Liver (tissue), 9 donors: ENCODE data around the gene EFNB3. TPM values are rescaled to one million over a fixed set of nuclear protein-coding genes. Genes with fewer than 3 reads are reported as not detected.
A peak's percentile ranks its signal among the peaks of the same experiment; 100 is the strongest.

Source experiments
- DNase-seq: peaks from one replicate; pipeline ENCODE4 v3.0.0-alpha.2; 2017; ENCODE audit warnings: low spot score
- H3K27ac ChIP-seq, 2 donors: one replicate each; pipeline ENCODE4 v1.7.0; 2013; ENCODE audit warnings: inconsistent platforms in 2 of 2, low read length in 2 of 2, control low read depth in 1 of 2, low read depth in 1 of 2, mild to moderate bottlenecking in 1 of 2
- H3K27me3 ChIP-seq, 4 donors: one replicate each; pipeline versions ENCODE4 v1.6.1 to v1.7.0; 2013; ENCODE audit warnings: low read length in 3 of 4, inconsistent platforms in 1 of 4, mild to moderate bottlenecking in 1 of 4, moderate library complexity in 1 of 4; ENCODE audit not compliant: control insufficient read depth in 4 of 4, insufficient read depth in 4 of 4
- H3K36me3 ChIP-seq, 4 donors: one replicate each; pipeline versions ENCODE4 v1.6.1 to v1.7.0; 2013; ENCODE audit warnings: low read length in 3 of 4, mild to moderate bottlenecking in 3 of 4, low read depth in 1 of 4, moderate library complexity in 1 of 4; ENCODE audit not compliant: control insufficient read depth in 4 of 4, insufficient read depth in 3 of 4
- H3K4me1 ChIP-seq, 4 donors: one replicate each; pipeline versions ENCODE4 v1.6.1 to v1.7.0; 2013; ENCODE audit warnings: low read length in 3 of 4, mild to moderate bottlenecking in 3 of 4, moderate library complexity in 1 of 4; ENCODE audit not compliant: control insufficient read depth in 4 of 4, insufficient read depth in 4 of 4
- H3K4me3 ChIP-seq, 3 donors: one replicate each; pipeline versions ENCODE4 v1.6.1 to v1.7.0; 2013; ENCODE audit warnings: low read length in 3 of 3, control low read depth in 1 of 3, low read depth in 1 of 3, mild to moderate bottlenecking in 1 of 3
- H3K9ac ChIP-seq, 2 donors: one replicate each; pipeline ENCODE4 v1.7.0; 2013; ENCODE audit warnings: low read length in 2 of 2, mild to moderate bottlenecking in 2 of 2, moderate library complexity in 2 of 2, control low read depth in 1 of 2, low read depth in 1 of 2
- H3K9me3 ChIP-seq, 4 donors: one replicate each; pipeline versions ENCODE4 v1.6.1 to v1.7.0; 2013; ENCODE audit warnings: low read length in 3 of 4; ENCODE audit not compliant: control insufficient read depth in 4 of 4
- ATF3 ChIP-seq: IDR thresholded peaks from 2 replicates; pipeline ENCODE4 v1.6.1; 2016; ENCODE audit warnings: antibody characterized with exemption
- EGR1 ChIP-seq, 2 donors: IDR thresholded peaks; 2 replicates each; pipeline ENCODE4 v1.6.1; 2016 to 2018; ENCODE audit warnings: antibody characterized with exemption in 2 of 2, low read depth in 2 of 2
- FOXA1 ChIP-seq: IDR thresholded peaks from 2 replicates; pipeline ENCODE4 v1.6.1; 2016; ENCODE audit warnings: antibody characterized with exemption
- FOXA2 ChIP-seq: IDR thresholded peaks from 2 replicates; pipeline ENCODE4 v1.6.1; 2016; ENCODE audit warnings: antibody characterized with exemption
- GABPA ChIP-seq, 2 donors: IDR thresholded peaks in 1 of 2; conservative IDR thresholded peaks in 1 of 2; 2 replicates each; pipeline ENCODE4 v1.6.1; 2016; ENCODE audit warnings: antibody characterized with exemption in 2 of 2, mild to moderate bottlenecking in 1 of 2, moderate library complexity in 1 of 2
- HNF4A ChIP-seq, 2 donors: conservative IDR thresholded peaks; 2 replicates each; pipeline ENCODE4 v1.6.1; 2016; ENCODE audit warnings: antibody characterized with exemption in 2 of 2, mild to moderate bottlenecking in 2 of 2
- HNF4G ChIP-seq: IDR thresholded peaks from 2 replicates; pipeline ENCODE4 v1.6.1; 2016; ENCODE audit warnings: antibody characterized with exemption
- JUND ChIP-seq, 2 donors: IDR thresholded peaks; 2 replicates each; pipeline ENCODE4 v1.6.1; 2016; ENCODE audit warnings: antibody characterized with exemption in 2 of 2
- MAX ChIP-seq: IDR thresholded peaks from 2 replicates; pipeline ENCODE4 v1.6.1; 2016; ENCODE audit warnings: antibody characterized with exemption
- NR2F2 ChIP-seq: IDR thresholded peaks from 2 replicates; pipeline ENCODE4 v1.6.1; 2016; ENCODE audit warnings: antibody characterized with exemption
- RAD21 ChIP-seq, 2 donors: IDR thresholded peaks; 2 replicates each; pipeline ENCODE4 v1.6.1; 2016; ENCODE audit warnings: antibody characterized with exemption in 2 of 2, mild to moderate bottlenecking in 2 of 2
- REST ChIP-seq: IDR thresholded peaks from 2 replicates; pipeline ENCODE4 v1.6.1; 2016; ENCODE audit warnings: antibody characterized with exemption, mild to moderate bottlenecking
- RXRA ChIP-seq, 2 donors: IDR thresholded peaks; 2 replicates each; pipeline ENCODE4 v1.6.1; 2017 to 2018; ENCODE audit warnings: antibody characterized with exemption in 2 of 2, mild to moderate bottlenecking in 1 of 2
- SP1 ChIP-seq: IDR thresholded peaks from 2 replicates; pipeline ENCODE4 v1.6.1; 2018; ENCODE audit warnings: antibody characterized with exemption, mild to moderate bottlenecking
- TAF1 ChIP-seq: conservative IDR thresholded peaks from 2 replicates; pipeline ENCODE4 v1.6.1; 2016; ENCODE audit warnings: antibody characterized with exemption, mild to moderate bottlenecking
- YY1 ChIP-seq: IDR thresholded peaks from 2 replicates; pipeline ENCODE4 v1.6.1; 2016; ENCODE audit warnings: antibody characterized with exemption, mild to moderate bottlenecking
- ZBTB33 ChIP-seq: IDR thresholded peaks from 2 replicates; pipeline ENCODE4 v1.6.1; 2016; ENCODE audit warnings: antibody characterized with exemption
- WGBS: extraction: QIAGEN DNeasy Blood & Tissue Kit; methylation state at CpG from one replicate; pipeline ENCODE4 v1.1.7; 2013; 5-methylcytosine and 5-hydroxymethylcytosine counted together
- polyA plus RNA-seq, 2 donors: library from polyadenylated mRNA; stranded (reverse) in 1 of 2; unstranded in 1 of 2; fragments of 200-250 nt in 1 of 2; fragments of >200 nt in 1 of 2; fragmentation: Nextera tagmentation in 1 of 2; extraction: Ambion mirVana in 1 of 2; gene quantifications; one replicate each; pipeline versions ENCODE4 v1.2.1 to v1.2.3, GENCODE V29; 2013 to 2015
- total RNA-seq, 2 donors: library from RNA; depleted of rRNA; stranded (reverse); fragments of >200 nt; gene quantifications; one replicate each; pipeline ENCODE4 v1.2.3, GENCODE V29; 2014
- TF ChIP-seq, protein P1 (sequence below): fragments of 150-350 bp; IDR thresholded peaks from 2 replicates; pipeline ENCODE4 v1.5.1; 2017; ENCODE audit warnings: improper control_type of control experiment, low read depth, low read length; ENCODE audit not compliant: missing input control
- donor health status: healthy.
- donor health status: healthy.
- donor health status: healthy.
- donor health status: healthy.
- donor health status: healthy.

EFNB3 gene
- total and polyA plus RNA-seq, 4 donors, result 0.19 to 0.80 (median 0.41) TPM

DNA sequence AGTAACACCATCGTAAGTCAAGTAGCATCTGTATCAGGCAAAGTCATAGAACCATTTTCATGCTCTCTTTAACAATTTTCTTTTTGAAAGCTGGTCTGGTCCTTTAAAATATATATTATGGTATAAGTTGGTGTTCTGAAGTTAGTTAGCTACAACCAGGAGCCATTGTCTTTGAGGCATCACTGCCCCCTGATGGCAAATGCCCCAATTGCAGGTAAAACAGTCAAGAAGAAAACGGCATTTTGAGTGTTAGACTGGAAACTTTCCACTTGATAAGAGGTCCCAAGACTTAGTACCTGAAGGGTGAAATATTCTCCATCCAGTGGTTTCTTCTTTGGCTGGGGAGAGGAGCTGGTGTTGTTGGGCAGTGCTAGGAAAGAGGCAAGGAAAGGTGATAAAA, 31.8 kb upstream of the EFNB3 start:
- Histone ChIP-seq H3K4me1 (no peaks in the 10 kb centered on the region), H3K9ac (no peak overlapping the region), H3K36me3 (peaks cover 18 to 63% (median 41%) of the 10 kb centered on the region in 4 donors), H3K9me3 (peaks cover 4 to 10% (median 5%) of the 10 kb centered on the region in 4 donors), H3K27ac (no peak overlapping the region), H3K27me3 (no peaks in the 10 kb centered on the region), H3K4me3 (no peak overlapping the region)
- no peak for TF ChIP-seq ZBTB33
- no peak for TF ChIP-seq NR2F2
- TF ChIP-seq, protein P1, sequence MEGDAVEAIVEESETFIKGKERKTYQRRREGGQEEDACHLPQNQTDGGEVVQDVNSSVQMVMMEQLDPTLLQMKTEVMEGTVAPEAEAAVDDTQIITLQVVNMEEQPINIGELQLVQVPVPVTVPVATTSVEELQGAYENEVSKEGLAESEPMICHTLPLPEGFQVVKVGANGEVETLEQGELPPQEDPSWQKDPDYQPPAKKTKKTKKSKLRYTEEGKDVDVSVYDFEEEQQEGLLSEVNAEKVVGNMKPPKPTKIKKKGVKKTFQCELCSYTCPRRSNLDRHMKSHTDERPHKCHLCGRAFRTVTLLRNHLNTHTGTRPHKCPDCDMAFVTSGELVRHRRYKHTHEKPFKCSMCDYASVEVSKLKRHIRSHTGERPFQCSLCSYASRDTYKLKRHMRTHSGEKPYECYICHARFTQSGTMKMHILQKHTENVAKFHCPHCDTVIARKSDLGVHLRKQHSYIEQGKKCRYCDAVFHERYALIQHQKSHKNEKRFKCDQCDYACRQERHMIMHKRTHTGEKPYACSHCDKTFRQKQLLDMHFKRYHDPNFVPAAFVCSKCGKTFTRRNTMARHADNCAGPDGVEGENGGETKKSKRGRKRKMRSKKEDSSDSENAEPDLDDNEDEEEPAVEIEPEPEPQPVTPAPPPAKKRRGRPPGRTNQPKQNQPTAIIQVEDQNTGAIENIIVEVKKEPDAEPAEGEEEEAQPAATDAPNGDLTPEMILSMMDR, result peak; percentile 20
- TF ChIP-seq JUND (IDR thresholded peaks at IDR 0.05), result no peak
- no peak for TF ChIP-seq RXRA (IDR thresholded peaks at IDR 0.05)
- no peak for TF ChIP-seq ATF3
- no peak for TF ChIP-seq YY1
- peak; percentile 47 for TF ChIP-seq RAD21 (IDR thresholded peaks at IDR 0.05)
- DNase-seq, result peak; percentile 76
- WGBS, result 97% methylated on average over 2 of the region's 2 CpGs

GRCh38 chr17:7674934-7675333, 30.1 kb upstream of the EFNB3 start:
- no peak for TF ChIP-seq YY1
- no peak for TF ChIP-seq HNF4A (conservative IDR thresholded peaks at IDR 0.05)
- no peak for TF ChIP-seq HNF4G
- TF ChIP-seq GABPA (IDR thresholded peaks at IDR 0.05 in 1 of 2, conservative IDR thresholded peaks at IDR 0.05 in 1 of 2), result no peak
- no peak for TF ChIP-seq MAX
- no peak for TF ChIP-seq FOXA2
- TF ChIP-seq ATF3, result no peak
- no peak for TF ChIP-seq SP1
- no peak for TF ChIP-seq TAF1
- no peak for TF ChIP-seq NR2F2
- TF ChIP-seq RXRA (IDR thresholded peaks at IDR 0.05), result no peak
- TF ChIP-seq REST, result no peak
- no peak for TF ChIP-seq JUND (IDR thresholded peaks at IDR 0.05)
- TF ChIP-seq EGR1 (IDR thresholded peaks at IDR 0.05; ENCODE audit: low read depth in 2 of 2), result no peak
- TF ChIP-seq RAD21 (IDR thresholded peaks at IDR 0.05), result no peak
- no peak for TF ChIP-seq FOXA1
- TF ChIP-seq ZBTB33, result no peak
- TF ChIP-seq, protein P1, result no peak
- DNase-seq, result no peak
- H3K27me3 ChIP-seq, result no peaks in the 10 kb centered on the region
- H3K27ac ChIP-seq, result no peak overlapping the region
- no peak overlapping the region for H3K9ac ChIP-seq
- H3K4me3 ChIP-seq, result no peak overlapping the region
- peaks cover 18 to 48% (median 32%) of the 10 kb centered on the region in 4 donors for H3K36me3 ChIP-seq
- no peaks in the 10 kb centered on the region for H3K4me1 ChIP-seq
- 95% methylated on average over 14 of the region's 14 CpGs for WGBS
- H3K9me3 ChIP-seq, result peaks cover 4 to 10% (median 5%) of the 10 kb centered on the region in 4 donors
